ENCODE results near the gene IRX4.

DNA sequence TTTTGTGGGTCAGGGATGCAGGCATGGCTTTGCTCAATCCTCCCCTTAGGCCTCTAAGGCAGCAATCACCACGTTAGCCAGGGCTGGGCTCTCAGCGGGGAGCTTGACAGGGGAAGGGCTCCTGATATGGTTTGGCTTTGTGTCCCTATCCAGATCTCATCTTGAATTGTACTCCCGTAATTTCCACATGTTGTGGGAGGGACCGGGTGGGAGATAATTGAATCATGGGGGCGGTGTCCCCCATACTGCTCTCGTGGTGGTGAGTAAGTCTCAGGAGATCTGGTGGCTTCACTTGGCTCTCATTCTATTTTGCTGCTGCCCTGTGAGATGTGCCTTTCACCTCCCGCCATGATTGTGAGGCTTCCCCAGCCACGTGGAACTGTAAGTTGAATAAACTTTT lies 11.5 kb upstream of the IRX4 start:
- TF ChIP-seq, protein P1, sequence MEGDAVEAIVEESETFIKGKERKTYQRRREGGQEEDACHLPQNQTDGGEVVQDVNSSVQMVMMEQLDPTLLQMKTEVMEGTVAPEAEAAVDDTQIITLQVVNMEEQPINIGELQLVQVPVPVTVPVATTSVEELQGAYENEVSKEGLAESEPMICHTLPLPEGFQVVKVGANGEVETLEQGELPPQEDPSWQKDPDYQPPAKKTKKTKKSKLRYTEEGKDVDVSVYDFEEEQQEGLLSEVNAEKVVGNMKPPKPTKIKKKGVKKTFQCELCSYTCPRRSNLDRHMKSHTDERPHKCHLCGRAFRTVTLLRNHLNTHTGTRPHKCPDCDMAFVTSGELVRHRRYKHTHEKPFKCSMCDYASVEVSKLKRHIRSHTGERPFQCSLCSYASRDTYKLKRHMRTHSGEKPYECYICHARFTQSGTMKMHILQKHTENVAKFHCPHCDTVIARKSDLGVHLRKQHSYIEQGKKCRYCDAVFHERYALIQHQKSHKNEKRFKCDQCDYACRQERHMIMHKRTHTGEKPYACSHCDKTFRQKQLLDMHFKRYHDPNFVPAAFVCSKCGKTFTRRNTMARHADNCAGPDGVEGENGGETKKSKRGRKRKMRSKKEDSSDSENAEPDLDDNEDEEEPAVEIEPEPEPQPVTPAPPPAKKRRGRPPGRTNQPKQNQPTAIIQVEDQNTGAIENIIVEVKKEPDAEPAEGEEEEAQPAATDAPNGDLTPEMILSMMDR (IDR thresholded peaks at IDR 0.05; ENCODE audit: low read depth, low read length, missing input control) = no peak
- TF ChIP-seq RAD21 (IDR thresholded peaks at IDR 0.05) (no peak), TAF1 (conservative IDR thresholded peaks at IDR 0.05) (no peak), HNF4A (conservative IDR thresholded peaks at IDR 0.05) (no peak), SP1 (IDR thresholded peaks at IDR 0.05) (no peak), HNF4G (IDR thresholded peaks at IDR 0.05) (no peak)
- TF ChIP-seq, protein P2, sequence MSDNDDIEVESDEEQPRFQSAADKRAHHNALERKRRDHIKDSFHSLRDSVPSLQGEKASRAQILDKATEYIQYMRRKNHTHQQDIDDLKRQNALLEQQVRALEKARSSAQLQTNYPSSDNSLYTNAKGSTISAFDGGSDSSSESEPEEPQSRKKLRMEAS (IDR thresholded peaks at IDR 0.05) = no peak
- TF ChIP-seq, protein P3, sequence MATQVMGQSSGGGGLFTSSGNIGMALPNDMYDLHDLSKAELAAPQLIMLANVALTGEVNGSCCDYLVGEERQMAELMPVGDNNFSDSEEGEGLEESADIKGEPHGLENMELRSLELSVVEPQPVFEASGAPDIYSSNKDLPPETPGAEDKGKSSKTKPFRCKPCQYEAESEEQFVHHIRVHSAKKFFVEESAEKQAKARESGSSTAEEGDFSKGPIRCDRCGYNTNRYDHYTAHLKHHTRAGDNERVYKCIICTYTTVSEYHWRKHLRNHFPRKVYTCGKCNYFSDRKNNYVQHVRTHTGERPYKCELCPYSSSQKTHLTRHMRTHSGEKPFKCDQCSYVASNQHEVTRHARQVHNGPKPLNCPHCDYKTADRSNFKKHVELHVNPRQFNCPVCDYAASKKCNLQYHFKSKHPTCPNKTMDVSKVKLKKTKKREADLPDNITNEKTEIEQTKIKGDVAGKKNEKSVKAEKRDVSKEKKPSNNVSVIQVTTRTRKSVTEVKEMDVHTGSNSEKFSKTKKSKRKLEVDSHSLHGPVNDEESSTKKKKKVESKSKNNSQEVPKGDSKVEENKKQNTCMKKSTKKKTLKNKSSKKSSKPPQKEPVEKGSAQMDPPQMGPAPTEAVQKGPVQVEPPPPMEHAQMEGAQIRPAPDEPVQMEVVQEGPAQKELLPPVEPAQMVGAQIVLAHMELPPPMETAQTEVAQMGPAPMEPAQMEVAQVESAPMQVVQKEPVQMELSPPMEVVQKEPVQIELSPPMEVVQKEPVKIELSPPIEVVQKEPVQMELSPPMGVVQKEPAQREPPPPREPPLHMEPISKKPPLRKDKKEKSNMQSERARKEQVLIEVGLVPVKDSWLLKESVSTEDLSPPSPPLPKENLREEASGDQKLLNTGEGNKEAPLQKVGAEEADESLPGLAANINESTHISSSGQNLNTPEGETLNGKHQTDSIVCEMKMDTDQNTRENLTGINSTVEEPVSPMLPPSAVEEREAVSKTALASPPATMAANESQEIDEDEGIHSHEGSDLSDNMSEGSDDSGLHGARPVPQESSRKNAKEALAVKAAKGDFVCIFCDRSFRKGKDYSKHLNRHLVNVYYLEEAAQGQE (IDR thresholded peaks at IDR 0.05) = no peak
